ENCODE measurements around the gene SARNP.
A peak's percentile ranks its signal among the peaks of the same experiment; 100 is the strongest.

Gene SARNP

DNA sequence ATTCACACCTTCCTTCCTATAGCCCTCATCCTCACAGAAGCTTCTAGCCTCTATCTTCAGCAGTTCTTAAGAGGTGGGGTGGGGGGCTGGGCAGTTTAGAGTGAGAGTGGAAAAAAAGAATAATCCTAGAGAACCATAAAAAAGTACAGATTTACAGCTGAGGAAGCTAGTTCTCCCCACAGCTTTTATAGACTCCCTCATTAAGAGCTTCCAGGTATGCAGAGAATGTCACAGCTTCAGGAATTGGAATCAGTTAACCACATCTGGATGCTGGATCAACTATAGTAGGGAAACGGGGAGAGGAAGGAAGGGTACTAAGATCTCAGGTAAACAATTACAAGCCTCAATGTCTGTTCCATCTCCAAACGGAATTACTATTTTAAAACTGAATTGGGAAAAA lies 62.3 kb downstream of the SARNP start:
- TF ChIP-seq, protein P1, sequence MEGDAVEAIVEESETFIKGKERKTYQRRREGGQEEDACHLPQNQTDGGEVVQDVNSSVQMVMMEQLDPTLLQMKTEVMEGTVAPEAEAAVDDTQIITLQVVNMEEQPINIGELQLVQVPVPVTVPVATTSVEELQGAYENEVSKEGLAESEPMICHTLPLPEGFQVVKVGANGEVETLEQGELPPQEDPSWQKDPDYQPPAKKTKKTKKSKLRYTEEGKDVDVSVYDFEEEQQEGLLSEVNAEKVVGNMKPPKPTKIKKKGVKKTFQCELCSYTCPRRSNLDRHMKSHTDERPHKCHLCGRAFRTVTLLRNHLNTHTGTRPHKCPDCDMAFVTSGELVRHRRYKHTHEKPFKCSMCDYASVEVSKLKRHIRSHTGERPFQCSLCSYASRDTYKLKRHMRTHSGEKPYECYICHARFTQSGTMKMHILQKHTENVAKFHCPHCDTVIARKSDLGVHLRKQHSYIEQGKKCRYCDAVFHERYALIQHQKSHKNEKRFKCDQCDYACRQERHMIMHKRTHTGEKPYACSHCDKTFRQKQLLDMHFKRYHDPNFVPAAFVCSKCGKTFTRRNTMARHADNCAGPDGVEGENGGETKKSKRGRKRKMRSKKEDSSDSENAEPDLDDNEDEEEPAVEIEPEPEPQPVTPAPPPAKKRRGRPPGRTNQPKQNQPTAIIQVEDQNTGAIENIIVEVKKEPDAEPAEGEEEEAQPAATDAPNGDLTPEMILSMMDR (conservative IDR thresholded peaks at IDR 0.05; ENCODE audit: low read depth, low read length), result no peak
- no peak overlapping the region for H3K4me2 ChIP-seq
- no peaks in the 10 kb centered on the region for H3K79me2 ChIP-seq (ENCODE audit: insufficient read depth, low read depth)
- H3K27me3 ChIP-seq (ENCODE audit: insufficient read depth, low read depth), result no peaks in the 10 kb centered on the region
- H3K4me1 ChIP-seq (ENCODE audit: low read depth, poor library complexity, severe bottlenecking), result no peaks in the 10 kb centered on the region
- H2AFZ ChIP-seq (ENCODE audit: low read depth), result no peak overlapping the region
- peaks cover 14% of the 10 kb centered on the region; the same call in 1 of the 2 replicates for H3K36me3 ChIP-seq (ENCODE audit: insufficient read depth)
- no peak overlapping the region for H3K4me3 ChIP-seq (IDR thresholded peaks at IDR 0.05; ENCODE audit: insufficient read depth, low read depth, low read length)
- H4K20me1 ChIP-seq (ENCODE audit: insufficient read depth), result no peaks in the 10 kb centered on the region; the same call in 1 of the 2 replicates
- no peak overlapping the region for H3K9ac ChIP-seq
- no peak overlapping the region for H3K27ac ChIP-seq

- Histone ChIP-seq H2AFZ (ENCODE audit: low read depth) (no peak overlapping the region), H3K9ac (no peak overlapping the region), H3K4me1 (ENCODE audit: low read depth, poor library complexity, severe bottlenecking) (peaks cover 14% of the 10 kb centered on the region), H3K36me3 (ENCODE audit: insufficient read depth) (no peaks in the 10 kb centered on the region; the same call in 1 of the 2 replicates), H3K27ac (no peak overlapping the region), H3K79me2 (ENCODE audit: insufficient read depth, low read depth) (no peaks in the 10 kb centered on the region), H3K4me3 (IDR thresholded peaks at IDR 0.05; ENCODE audit: insufficient read depth, low read depth, low read length) (no peak overlapping the region), H3K4me2 (no peak overlapping the region), H4K20me1 (ENCODE audit: insufficient read depth) (no peaks in the 10 kb centered on the region; the same call in 1 of the 2 replicates), H3K27me3 (ENCODE audit: insufficient read depth, low read depth) (no peaks in the 10 kb centered on the region)
- TF ChIP-seq, protein P1 (conservative IDR thresholded peaks at IDR 0.05; ENCODE audit: low read depth, low read length), result 0 out of 2 replicates have a peak, but pooled peaks have one; percentile 19
Measured at GRCh38 chr12:55748230-55748993, 69.1 kb downstream of the SARNP start.

GRCh38 chr12:55746913-55747231 lies 70.7 kb downstream of the SARNP start:
- Histone ChIP-seq H2AFZ (ENCODE audit: low read depth) (no peak overlapping the region), H3K79me2 (ENCODE audit: insufficient read depth, low read depth) (no peaks in the 10 kb centered on the region), H4K20me1 (ENCODE audit: insufficient read depth) (no peaks in the 10 kb centered on the region), H3K4me3 (IDR thresholded peaks at IDR 0.05; ENCODE audit: insufficient read depth, low read depth, low read length) (no peak overlapping the region), H3K4me2 (no peak overlapping the region), H3K27ac (no peak overlapping the region), H3K9ac (no peak overlapping the region), H3K36me3 (ENCODE audit: insufficient read depth) (no peaks in the 10 kb centered on the region), H3K4me1 (ENCODE audit: low read depth, poor library complexity, severe bottlenecking) (peaks cover 21% of the 10 kb centered on the region), H3K27me3 (ENCODE audit: insufficient read depth, low read depth) (peaks cover 3% of the 10 kb centered on the region; the same call in 1 of the 2 replicates)
- TF ChIP-seq, protein P1 (conservative IDR thresholded peaks at IDR 0.05; ENCODE audit: low read depth, low read length), result no peak

DNA sequence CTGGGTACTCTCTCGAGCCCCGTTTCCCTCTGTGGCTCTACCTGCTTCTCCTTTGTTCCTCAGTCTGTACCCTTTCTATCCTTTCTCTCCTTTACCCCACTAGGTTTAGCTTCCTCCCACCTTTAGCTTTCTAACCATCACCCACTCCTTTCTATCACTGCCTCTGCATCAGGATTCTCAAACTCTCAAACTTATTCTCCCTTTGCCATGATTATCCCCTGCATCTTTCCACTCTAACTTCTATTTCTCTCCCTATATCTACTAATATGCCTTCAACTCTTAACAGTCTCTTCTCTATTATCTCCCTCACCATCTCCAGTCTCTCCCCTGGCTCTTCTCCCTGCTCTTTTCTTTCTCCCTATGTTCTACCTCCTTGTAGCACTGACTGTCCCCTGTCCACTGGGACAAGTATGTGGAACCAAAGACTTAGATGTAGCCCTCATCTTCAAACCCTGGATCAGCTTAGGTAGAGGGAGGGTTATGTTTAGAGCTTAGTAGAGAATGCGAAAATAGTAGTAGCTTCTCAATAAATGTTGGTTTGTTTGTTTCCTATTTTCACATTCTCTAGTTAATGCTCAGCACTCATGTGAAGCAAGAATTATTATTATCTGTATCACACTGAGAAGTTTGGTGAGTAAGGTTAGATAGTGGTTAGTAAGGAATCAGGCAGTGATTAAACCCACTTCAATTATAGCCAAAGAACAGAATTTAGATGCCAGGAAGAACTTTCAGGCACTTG lies 71.2 kb downstream of the SARNP start:
- Histone ChIP-seq H3K4me3 (IDR thresholded peaks at IDR 0.05; ENCODE audit: insufficient read depth, low read depth, low read length) (no peak overlapping the region), H3K4me2 (no peak overlapping the region), H3K4me1 (ENCODE audit: low read depth, poor library complexity, severe bottlenecking) (peaks cover 21% of the 10 kb centered on the region), H3K9ac (no peak overlapping the region), H3K27me3 (ENCODE audit: insufficient read depth, low read depth) (peaks cover 5% of the 10 kb centered on the region; the same call in 1 of the 2 replicates), H3K27ac (no peak overlapping the region), H4K20me1 (ENCODE audit: insufficient read depth) (no peaks in the 10 kb centered on the region), H3K36me3 (ENCODE audit: insufficient read depth) (no peaks in the 10 kb centered on the region), H3K79me2 (ENCODE audit: insufficient read depth, low read depth) (no peaks in the 10 kb centered on the region), H2AFZ (ENCODE audit: low read depth) (no peak overlapping the region)
- TF ChIP-seq, protein P1 (conservative IDR thresholded peaks at IDR 0.05; ENCODE audit: low read depth, low read length), result no peak

Data from KMS-11 (cell line).